ENCODE data around the gene OR1D5.
"Not testable (repeated sequence)": the region's sequence is repeated elsewhere in the genome, so short reads cannot be mapped to it uniquely, and the experiment has no call there.

OR1D5 gene

GRCh38 chr17:3033248-3033640 is 30.2 kb downstream of the OR1D5 start:
- Histone ChIP-seq H3K9ac (ENCODE audit: low read depth in 1 of 2, low read length in 2 of 2) (no peak overlapping the region), H3K9me3 (ENCODE audit: control insufficient read depth in 2 of 2, low read length in 2 of 2) (no peaks in the 10 kb centered on the region), H3K36me3 (ENCODE audit: control insufficient read depth in 2 of 2, insufficient read depth in 2 of 2, low read length in 2 of 2) (peaks cover 10 to 20% of the 10 kb centered on the region in 2 donors), H3K27ac (ENCODE audit: low read depth in 2 of 2, low read length in 2 of 2) (no peak overlapping the region), H3K4me3 (ENCODE audit: low read length in 2 of 2) (no peak overlapping the region), H3K4me1 (ENCODE audit: control insufficient read depth in 2 of 2, insufficient read depth in 2 of 2, low read length in 2 of 2) (no peaks in the 10 kb centered on the region), H3K27me3 (ENCODE audit: control insufficient read depth in 2 of 2, insufficient read depth in 2 of 2, low read length in 2 of 2) (no peaks in the 10 kb centered on the region)

- Histone ChIP-seq H3K27ac (ENCODE audit: low read depth in 2 of 2, low read length in 2 of 2) (no peak overlapping the region), H3K36me3 (ENCODE audit: control insufficient read depth in 2 of 2, insufficient read depth in 2 of 2, low read length in 2 of 2) (peaks cover 10 to 24% of the 10 kb centered on the region in 2 donors), H3K4me1 (ENCODE audit: control insufficient read depth in 2 of 2, insufficient read depth in 2 of 2, low read length in 2 of 2) (no peaks in the 10 kb centered on the region), H3K9ac (ENCODE audit: low read depth in 1 of 2, low read length in 2 of 2) (no peak overlapping the region), H3K9me3 (ENCODE audit: control insufficient read depth in 2 of 2, low read length in 2 of 2) (no peaks in the 10 kb centered on the region), H3K27me3 (ENCODE audit: control insufficient read depth in 2 of 2, insufficient read depth in 2 of 2, low read length in 2 of 2) (no peaks in the 10 kb centered on the region), H3K4me3 (ENCODE audit: low read length in 2 of 2) (no peak overlapping the region)
Observed at GRCh38 chr17:3032258-3033247, 30.9 kb downstream of the OR1D5 start.

GRCh38 chr17:3030852-3031470 is 32.4 kb downstream of the OR1D5 start:
- H3K27me3 ChIP-seq (ENCODE audit: control insufficient read depth in 2 of 2, insufficient read depth in 2 of 2, low read length in 2 of 2); H3K9me3 ChIP-seq (ENCODE audit: control insufficient read depth in 2 of 2, low read length in 2 of 2); H3K4me3 ChIP-seq (ENCODE audit: low read length in 2 of 2); H3K9ac ChIP-seq (ENCODE audit: low read depth in 1 of 2, low read length in 2 of 2); H3K27ac ChIP-seq (ENCODE audit: low read depth in 2 of 2, low read length in 2 of 2); H3K4me1 ChIP-seq (ENCODE audit: control insufficient read depth in 2 of 2, insufficient read depth in 2 of 2, low read length in 2 of 2): not testable (repeated sequence)
- peaks cover 17 to 35% of the 10 kb centered on the region in 2 donors for H3K36me3 ChIP-seq (ENCODE audit: control insufficient read depth in 2 of 2, insufficient read depth in 2 of 2, low read length in 2 of 2)

- no peak overlapping the region for H3K27ac ChIP-seq (ENCODE audit: low read depth in 2 of 2, low read length in 2 of 2)
Observed at GRCh38 chr17:3030096-3030495, 33.3 kb downstream of the OR1D5 start.

GRCh38 chr17:3029213-3029913 is 34.0 kb downstream of the OR1D5 start:
- no peak overlapping the region for H3K9ac ChIP-seq (ENCODE audit: low read depth in 1 of 2, low read length in 2 of 2)
- H3K36me3 ChIP-seq (ENCODE audit: control insufficient read depth in 2 of 2, insufficient read depth in 2 of 2, low read length in 2 of 2) = peaks cover 20 to 35% of the 10 kb centered on the region in 2 donors
- H3K9me3 ChIP-seq (ENCODE audit: control insufficient read depth in 2 of 2, low read length in 2 of 2) = no peaks in the 10 kb centered on the region
- no peak overlapping the region for H3K4me3 ChIP-seq (ENCODE audit: low read length in 2 of 2)
- no peaks in the 10 kb centered on the region for H3K27me3 ChIP-seq (ENCODE audit: control insufficient read depth in 2 of 2, insufficient read depth in 2 of 2, low read length in 2 of 2)
- H3K27ac ChIP-seq (ENCODE audit: low read depth in 2 of 2, low read length in 2 of 2) = no peak overlapping the region
- H3K4me1 ChIP-seq (ENCODE audit: control insufficient read depth in 2 of 2, insufficient read depth in 2 of 2, low read length in 2 of 2) = no peaks in the 10 kb centered on the region

More at GRCh38 chr17:3030096-3030495, 33.3 kb downstream of the OR1D5 start:
- Histone ChIP-seq H3K9me3 (ENCODE audit: control insufficient read depth in 2 of 2, low read length in 2 of 2) (no peaks in the 10 kb centered on the region), H3K4me1 (ENCODE audit: control insufficient read depth in 2 of 2, insufficient read depth in 2 of 2, low read length in 2 of 2) (no peaks in the 10 kb centered on the region), H3K4me3 (ENCODE audit: low read length in 2 of 2) (no peak overlapping the region), H3K36me3 (ENCODE audit: control insufficient read depth in 2 of 2, insufficient read depth in 2 of 2, low read length in 2 of 2) (peaks cover 20 to 35% of the 10 kb centered on the region in 2 donors), H3K9ac (ENCODE audit: low read depth in 1 of 2, low read length in 2 of 2) (no peak overlapping the region), H3K27me3 (ENCODE audit: control insufficient read depth in 2 of 2, insufficient read depth in 2 of 2, low read length in 2 of 2) (no peaks in the 10 kb centered on the region)

GRCh38 chr17:3027786-3028532 is 35.4 kb downstream of the OR1D5 start:
- no peak overlapping the region for H3K4me3 ChIP-seq (ENCODE audit: low read length in 2 of 2)
- H3K9ac ChIP-seq (ENCODE audit: low read depth in 1 of 2, low read length in 2 of 2) = no peak overlapping the region
- H3K9me3 ChIP-seq (ENCODE audit: control insufficient read depth in 2 of 2, low read length in 2 of 2) = peaks cover 2 to 4% of the 10 kb centered on the region in 2 donors
- no peak overlapping the region for H3K27ac ChIP-seq (ENCODE audit: low read depth in 2 of 2, low read length in 2 of 2)
- peaks cover 25 to 36% of the 10 kb centered on the region in 2 donors for H3K36me3 ChIP-seq (ENCODE audit: control insufficient read depth in 2 of 2, insufficient read depth in 2 of 2, low read length in 2 of 2)
- no peaks in the 10 kb centered on the region for H3K4me1 ChIP-seq (ENCODE audit: control insufficient read depth in 2 of 2, insufficient read depth in 2 of 2, low read length in 2 of 2)
- no peaks in the 10 kb centered on the region for H3K27me3 ChIP-seq (ENCODE audit: control insufficient read depth in 2 of 2, insufficient read depth in 2 of 2, low read length in 2 of 2)

- H3K27me3 ChIP-seq (ENCODE audit: control insufficient read depth in 2 of 2, insufficient read depth in 2 of 2, low read length in 2 of 2) = no peaks in the 10 kb centered on the region
- peaks cover 29 to 36% of the 10 kb centered on the region in 2 donors for H3K36me3 ChIP-seq (ENCODE audit: control insufficient read depth in 2 of 2, insufficient read depth in 2 of 2, low read length in 2 of 2)
- peaks cover 4% of the 10 kb centered on the region in 2 donors for H3K9me3 ChIP-seq (ENCODE audit: control insufficient read depth in 2 of 2, low read length in 2 of 2)
- no peak overlapping the region for H3K27ac ChIP-seq (ENCODE audit: low read depth in 2 of 2, low read length in 2 of 2)
- no peak overlapping the region for H3K9ac ChIP-seq (ENCODE audit: low read depth in 1 of 2, low read length in 2 of 2)
- no peaks in the 10 kb centered on the region for H3K4me1 ChIP-seq (ENCODE audit: control insufficient read depth in 2 of 2, insufficient read depth in 2 of 2, low read length in 2 of 2)
- H3K4me3 ChIP-seq (ENCODE audit: low read length in 2 of 2) = no peak overlapping the region
Observed at GRCh38 chr17:3026856-3027751, 36.3 kb downstream of the OR1D5 start.

- Histone ChIP-seq H3K9ac (ENCODE audit: low read depth in 1 of 2, low read length in 2 of 2) (no peak overlapping the region), H3K4me3 (ENCODE audit: low read length in 2 of 2) (no peak overlapping the region), H3K27me3 (ENCODE audit: control insufficient read depth in 2 of 2, insufficient read depth in 2 of 2, low read length in 2 of 2) (no peaks in the 10 kb centered on the region), H3K9me3 (ENCODE audit: control insufficient read depth in 2 of 2, low read length in 2 of 2) (peaks cover 4 to 7% of the 10 kb centered on the region in 2 donors), H3K27ac (ENCODE audit: low read depth in 2 of 2, low read length in 2 of 2) (no peak overlapping the region), H3K4me1 (ENCODE audit: control insufficient read depth in 2 of 2, insufficient read depth in 2 of 2, low read length in 2 of 2) (no peaks in the 10 kb centered on the region), H3K36me3 (ENCODE audit: control insufficient read depth in 2 of 2, insufficient read depth in 2 of 2, low read length in 2 of 2) (peaks cover 36% of the 10 kb centered on the region in 2 donors)
Observed at GRCh38 chr17:3026125-3026855, 37.1 kb downstream of the OR1D5 start.
